Erythroblast (primary cell): ENCODE measurements around the gene YPEL2.

Experiments used
- GATA1 ChIP-seq: IDR thresholded peaks from 2 replicates; pipeline ENCODE4 v1.6.1; 2011; ENCODE audit warnings: low read depth, mild to moderate bottlenecking, control low read depth, low read length, moderate library complexity
- POLR2A ChIP-seq: IDR thresholded peaks from 2 replicates; pipeline ENCODE4 v1.6.1; 2011; ENCODE audit warnings: mild to moderate bottlenecking, low read length

DNA sequence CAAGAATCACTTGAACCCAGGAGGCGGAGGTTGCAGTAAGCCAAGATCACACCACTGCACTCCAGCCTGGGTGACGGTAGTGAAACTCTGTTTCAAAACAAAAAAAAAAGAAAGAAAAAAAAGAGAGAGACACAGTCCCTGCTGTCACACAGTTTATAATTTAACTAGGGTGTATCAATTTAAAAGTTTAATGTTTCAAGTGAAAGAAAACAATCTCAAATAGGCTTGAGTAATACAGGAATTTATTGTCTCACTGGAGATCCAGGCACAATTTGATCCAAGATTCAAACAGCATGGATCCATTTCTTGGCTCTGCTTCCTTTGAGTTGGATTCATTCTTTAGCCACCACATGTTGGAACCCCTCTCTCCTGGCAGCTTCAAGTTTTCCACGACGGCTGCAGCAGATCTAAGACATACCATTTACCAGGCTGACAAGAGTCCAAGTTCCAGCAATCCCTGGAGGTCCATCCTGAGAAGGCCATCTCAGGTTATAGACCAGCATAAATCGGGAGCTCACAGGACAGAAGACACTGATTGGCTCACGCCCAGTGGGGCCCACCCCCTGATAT, 97.5 kb downstream of the YPEL2 start:
- TF ChIP-seq POLR2A (no peak), GATA1 (no peak)
